ENCODE data around the gene ZNF665.

DNA sequence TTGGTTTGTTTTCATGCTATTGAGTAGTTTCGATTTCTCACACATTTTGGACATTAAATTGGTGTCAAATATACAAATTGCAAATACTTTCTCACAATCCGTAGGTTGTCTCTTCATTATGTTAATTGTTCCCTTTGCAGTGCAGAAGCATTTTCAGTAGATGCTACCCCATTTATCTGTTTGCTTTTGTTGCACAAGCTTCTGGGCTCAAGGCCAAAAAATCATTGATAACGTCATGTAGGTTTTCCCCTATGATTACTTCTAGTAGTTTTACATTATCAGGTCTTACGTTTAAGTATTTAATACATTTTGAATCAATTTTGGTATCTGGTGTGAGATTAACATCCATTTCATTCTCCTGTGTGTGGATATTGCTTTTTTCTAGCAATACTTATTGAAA, 20.3 kb downstream of the ZNF665 start:
- TF ChIP-seq, protein P1, sequence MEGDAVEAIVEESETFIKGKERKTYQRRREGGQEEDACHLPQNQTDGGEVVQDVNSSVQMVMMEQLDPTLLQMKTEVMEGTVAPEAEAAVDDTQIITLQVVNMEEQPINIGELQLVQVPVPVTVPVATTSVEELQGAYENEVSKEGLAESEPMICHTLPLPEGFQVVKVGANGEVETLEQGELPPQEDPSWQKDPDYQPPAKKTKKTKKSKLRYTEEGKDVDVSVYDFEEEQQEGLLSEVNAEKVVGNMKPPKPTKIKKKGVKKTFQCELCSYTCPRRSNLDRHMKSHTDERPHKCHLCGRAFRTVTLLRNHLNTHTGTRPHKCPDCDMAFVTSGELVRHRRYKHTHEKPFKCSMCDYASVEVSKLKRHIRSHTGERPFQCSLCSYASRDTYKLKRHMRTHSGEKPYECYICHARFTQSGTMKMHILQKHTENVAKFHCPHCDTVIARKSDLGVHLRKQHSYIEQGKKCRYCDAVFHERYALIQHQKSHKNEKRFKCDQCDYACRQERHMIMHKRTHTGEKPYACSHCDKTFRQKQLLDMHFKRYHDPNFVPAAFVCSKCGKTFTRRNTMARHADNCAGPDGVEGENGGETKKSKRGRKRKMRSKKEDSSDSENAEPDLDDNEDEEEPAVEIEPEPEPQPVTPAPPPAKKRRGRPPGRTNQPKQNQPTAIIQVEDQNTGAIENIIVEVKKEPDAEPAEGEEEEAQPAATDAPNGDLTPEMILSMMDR (IDR thresholded peaks at IDR 0.05) = no peak
- no peak for TF ChIP-seq POLR2A (IDR thresholded peaks at IDR 0.05)

Measured in heart left ventricle (tissue), 13 donors.